K562 treated with DMSO at 1 percent for 4 hours (cell line): ENCODE results near the gene EFNA2. TPM values are rescaled to one million over a fixed set of nuclear protein-coding genes. Genes with fewer than 3 reads are reported as not detected.

Source experiments
- total RNA-seq: library from RNA; unstranded; fragments of 300-600 nt; gene quantifications from 2 replicates; pipeline ENCODE4 v1.2.3, GENCODE V29; 2022; ENCODE audit not compliant: insufficient read depth

Gene EFNA2
- 1.2 TPM in 1 of 2 replicates, not detected in the other for total RNA-seq

DNA sequence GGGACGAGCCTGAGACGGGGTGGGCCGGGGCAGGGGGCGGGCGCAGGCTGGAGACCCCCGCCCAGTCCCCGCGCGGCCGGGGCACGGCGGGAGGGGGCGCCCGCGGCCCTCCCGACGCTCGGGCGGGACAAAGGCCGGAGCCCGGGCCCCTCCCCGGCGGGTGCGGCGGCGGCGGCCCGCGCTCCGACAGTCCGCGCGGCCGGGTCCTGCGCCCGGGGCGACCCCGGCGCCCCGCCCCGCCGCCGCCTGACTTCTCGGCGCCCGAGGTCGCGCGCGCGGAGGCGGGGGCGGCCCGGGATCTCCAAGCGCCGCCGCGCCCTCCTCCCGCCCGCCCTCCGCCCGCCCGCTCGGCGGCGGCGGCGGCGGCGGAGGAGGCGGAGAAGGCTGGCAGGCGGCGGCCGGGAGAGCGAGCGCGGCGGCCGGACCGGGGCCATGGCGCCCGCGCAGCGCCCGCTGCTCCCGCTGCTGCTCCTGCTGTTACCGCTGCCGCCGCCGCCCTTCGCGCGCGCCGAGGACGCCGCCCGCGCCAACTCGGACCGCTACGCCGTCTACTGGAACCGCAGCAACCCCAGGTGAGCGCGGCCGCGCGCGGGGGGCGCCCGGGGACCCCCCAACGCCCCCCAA, at the start of gene EFNA2:
EFNA2 (plus strand) TSS at position 137 of the 624 bp plus-strand sequence; CDS start at position 433, 296 bp downstream.

DNA sequence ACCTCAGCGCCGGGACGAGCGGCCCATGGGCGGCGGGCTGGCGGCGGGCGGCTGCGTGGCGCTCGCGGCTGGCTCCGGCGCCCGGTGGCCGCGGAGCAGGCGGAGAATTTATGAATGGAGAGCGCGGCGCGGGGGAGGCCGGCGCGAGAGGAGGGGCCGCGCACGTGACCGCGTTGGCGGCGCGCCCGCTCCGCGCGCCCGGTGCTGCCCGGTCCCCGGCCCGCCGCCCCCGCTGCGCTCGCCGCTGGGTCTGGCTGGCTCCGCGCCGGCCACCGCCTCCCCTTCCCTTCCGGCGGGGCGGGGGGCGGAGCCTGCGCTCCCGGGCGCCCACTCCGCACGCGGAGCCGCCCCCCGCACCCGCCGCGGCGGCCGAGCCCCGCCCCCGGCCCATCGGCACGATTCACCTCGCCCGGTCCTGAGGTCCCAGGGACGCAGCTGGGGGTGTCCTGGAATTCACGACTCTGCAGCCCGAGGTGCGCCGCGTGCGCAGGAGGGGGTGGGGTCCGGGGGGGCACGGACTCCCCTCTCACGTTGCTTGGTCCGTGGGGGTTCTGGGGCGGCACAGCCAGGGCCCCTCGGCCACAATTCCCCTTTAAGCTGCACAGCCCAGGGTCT, 47.8 kb upstream of the EFNA2 start, which contains the start of gene CBARP:
CBARP (minus strand) TSS at position 252 of the 615 bp plus-strand sequence. CDS start 1,905 bp downstream, outside the sequence.

DNA sequence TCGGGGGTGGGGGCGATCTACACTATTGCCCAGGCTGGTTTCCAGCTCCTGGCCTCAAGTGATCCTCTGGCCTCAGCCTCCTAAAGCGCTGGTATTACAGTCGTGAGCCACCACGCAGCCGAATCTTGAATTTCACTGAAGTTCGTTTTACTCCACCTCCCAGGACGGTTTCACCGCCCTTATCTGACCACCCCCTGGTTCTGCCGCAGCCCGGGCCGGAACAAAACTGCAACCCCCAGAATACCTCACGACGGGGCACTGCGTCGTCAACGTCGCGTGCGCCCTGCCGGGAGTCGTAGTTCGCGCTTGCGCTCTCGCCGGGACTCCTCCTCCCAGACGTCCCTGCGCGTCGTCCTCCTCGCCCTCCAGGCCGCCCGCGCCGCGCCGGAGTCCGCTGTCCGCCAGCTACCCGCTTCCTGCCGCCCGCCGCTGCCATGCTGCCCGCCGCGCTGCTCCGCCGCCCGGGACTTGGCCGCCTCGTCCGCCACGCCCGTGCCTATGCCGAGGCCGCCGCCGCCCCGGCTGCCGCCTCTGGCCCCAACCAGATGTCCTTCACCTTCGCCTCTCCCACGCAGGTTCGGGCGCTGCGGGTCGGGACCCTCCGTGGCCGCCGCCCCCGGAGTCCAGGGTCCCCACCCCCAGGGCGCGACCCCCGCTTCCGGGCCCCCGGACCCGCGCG, 44.1 kb upstream of the EFNA2 start, which contains the start of gene ATP5F1D:
ATP5F1D (plus strand) TSS at position 335 of the 679 bp plus-strand sequence; CDS start at position 435, 100 bp downstream.

GRCh38 chr19:1248139-1248785, 37.4 kb upstream of the EFNA2 start, which contains the start of gene MIDN:
TSS of gene MIDN (plus strand) at chr19:1248583. CDS start at chr19:1250297, 1,714 bp downstream.

GRCh38 chr19:1269065-1269477, 16.6 kb upstream of the EFNA2 start, which contains the start of gene CIRBP:
TSS of gene CIRBP (plus strand) at chr19:1269332. CDS start at chr19:1270934, 1,602 bp downstream.

GRCh38 chr19:1275260-1275975, 10.3 kb upstream of the EFNA2 start, which contains the start of gene FAM174C:
TSS of gene FAM174C (plus strand) at chr19:1275530. CDS start at chr19:1275550, 20 bp downstream.

Other genes with a start within 250 kb of the EFNA2 start
- gene ABCA7, start 245.8 kb upstream of the EFNA2 start, total RNA-seq: 41.5 and 58.2 TPM in 2 replicates
- 21.6 and 27.0 TPM in 2 replicates for gene ARHGAP45, start 218.7 kb upstream of the EFNA2 start, total RNA-seq
- gene POLR2E, start 190.5 kb upstream of the EFNA2 start, total RNA-seq: 205 and 214 TPM in 2 replicates
- gene GPX4, start 181.9 kb upstream of the EFNA2 start, total RNA-seq: 870 and 876 TPM in 2 replicates
- 36.2 and 36.3 TPM in 2 replicates for gene SBNO2, start 111.6 kb upstream of the EFNA2 start, total RNA-seq
- 105 and 123 TPM in 2 replicates for gene STK11, start 80.1 kb upstream of the EFNA2 start, total RNA-seq
- 4.8 and 7.1 TPM in 2 replicates for gene CBARP, start 47.9 kb upstream of the EFNA2 start, total RNA-seq
- gene ATP5F1D, start 44.1 kb upstream of the EFNA2 start, total RNA-seq: 424 and 456 TPM in 2 replicates
- gene MIDN, start 37.3 kb upstream of the EFNA2 start, total RNA-seq: 48.5 and 50.6 TPM in 2 replicates
- 140 and 141 TPM in 2 replicates for gene CIRBP, start 16.5 kb upstream of the EFNA2 start, total RNA-seq
- 81.3 and 99.5 TPM in 2 replicates for gene FAM174C, start 10.3 kb upstream of the EFNA2 start, total RNA-seq
- 317 and 328 TPM in 2 replicates for gene NDUFS7, start 98.0 kb downstream of the EFNA2 start, total RNA-seq
- 44.1 and 45.1 TPM in 2 replicates for gene GAMT, start 115.7 kb downstream of the EFNA2 start, total RNA-seq
- 151 and 156 TPM in 2 replicates for gene DAZAP1, start 121.7 kb downstream of the EFNA2 start, total RNA-seq
- 5,479 and 5,587 TPM in 2 replicates for gene RPS15, start 152.5 kb downstream of the EFNA2 start, total RNA-seq
- 0.83 and 1.6 TPM in 2 replicates for gene APC2, start 164.2 kb downstream of the EFNA2 start, total RNA-seq
- 37.9 and 47.6 TPM in 2 replicates for gene C19orf25, start 193.3 kb downstream of the EFNA2 start, total RNA-seq
- 1.6 and 3.1 TPM in 2 replicates for gene PCSK4, start 204.5 kb downstream of the EFNA2 start, total RNA-seq
- 47.8 and 52.4 TPM in 2 replicates for gene REEP6, start 205.3 kb downstream of the EFNA2 start, total RNA-seq
- 6.2 and 15.4 TPM in 2 replicates for gene ADAMTSL5, start 227.1 kb downstream of the EFNA2 start, total RNA-seq
- gene PLK5, start 238.2 kb downstream of the EFNA2 start, total RNA-seq: not detected in 2 replicates